Activated naive CD8-positive, alpha-beta T cell (primary cell): ENCODE results near the gene TMEM151B.
"Not testable (repeated sequence)": the region's sequence is repeated elsewhere in the genome, so short reads cannot be mapped to it uniquely, and the experiment has no call there.

ENCODE experiments used
- H3K27ac Mint-ChIP-seq: one replicate; pipeline ENCODE4 v1.8.0; 2021; ENCODE audit warnings: mixed read lengths
- H3K27me3 Mint-ChIP-seq: one replicate; pipeline ENCODE4 v1.8.0; 2021; ENCODE audit warnings: mixed read lengths
- H3K36me3 Mint-ChIP-seq: one replicate; pipeline ENCODE4 v1.8.0; 2021; ENCODE audit warnings: mixed read lengths
- H3K4me1 Mint-ChIP-seq: one replicate; pipeline ENCODE4 v1.8.0; 2021; ENCODE audit warnings: low read depth, mixed read lengths
- H3K4me3 Mint-ChIP-seq: one replicate; pipeline ENCODE4 v1.8.0; 2021; ENCODE audit warnings: mild to moderate bottlenecking, mixed read lengths
- H3K9me3 Mint-ChIP-seq: one replicate; pipeline ENCODE4 v1.8.0; 2021; ENCODE audit warnings: low read depth, mixed read lengths

The TMEM151B gene

GRCh38 chr6:44228433-44228832 is 41.8 kb upstream of the TMEM151B start:
- no peak overlapping the region for H3K4me3 Mint-ChIP-seq
- H3K27me3 Mint-ChIP-seq = no peaks in the 10 kb centered on the region
- H3K4me1 Mint-ChIP-seq = peaks cover 13% of the 10 kb centered on the region
- no peaks in the 10 kb centered on the region for H3K9me3 Mint-ChIP-seq
- peaks cover 9% of the 10 kb centered on the region for H3K36me3 Mint-ChIP-seq
- H3K27ac Mint-ChIP-seq = no peak overlapping the region

GRCh38 chr6:44228836-44229235 is 41.4 kb upstream of the TMEM151B start:
- Mint-ChIP-seq H3K4me3 (no peak overlapping the region), H3K27ac (no peak overlapping the region), H3K4me1 (peaks cover 17% of the 10 kb centered on the region), H3K9me3 (no peaks in the 10 kb centered on the region), H3K36me3 (peaks cover 9% of the 10 kb centered on the region), H3K27me3 (no peaks in the 10 kb centered on the region)

GRCh38 chr6:44229376-44230033 is 40.7 kb upstream of the TMEM151B start:
- H3K36me3 Mint-ChIP-seq = peaks cover 9% of the 10 kb centered on the region
- no peak overlapping the region for H3K4me3 Mint-ChIP-seq
- H3K27ac Mint-ChIP-seq = no peak overlapping the region
- H3K27me3 Mint-ChIP-seq = no peaks in the 10 kb centered on the region
- H3K9me3 Mint-ChIP-seq = no peaks in the 10 kb centered on the region
- peaks cover 13% of the 10 kb centered on the region for H3K4me1 Mint-ChIP-seq

- no peak overlapping the region for H3K4me3 Mint-ChIP-seq
- H3K9me3 Mint-ChIP-seq = no peaks in the 10 kb centered on the region
- peaks cover 8% of the 10 kb centered on the region for H3K4me1 Mint-ChIP-seq
- H3K27ac Mint-ChIP-seq = no peak overlapping the region
- peaks cover 9% of the 10 kb centered on the region for H3K36me3 Mint-ChIP-seq
- no peaks in the 10 kb centered on the region for H3K27me3 Mint-ChIP-seq
Measured at GRCh38 chr6:44230034-44230675, 40.1 kb upstream of the TMEM151B start.

- H3K27me3 Mint-ChIP-seq, H3K36me3 Mint-ChIP-seq, H3K9me3 Mint-ChIP-seq, H3K27ac Mint-ChIP-seq, H3K4me3 Mint-ChIP-seq, H3K4me1 Mint-ChIP-seq: not testable (repeated sequence)
Measured at GRCh38 chr6:44231426-44231825, 38.8 kb upstream of the TMEM151B start.

GRCh38 chr6:44232676-44233566 is 37.3 kb upstream of the TMEM151B start:
- no peak overlapping the region for H3K4me3 Mint-ChIP-seq
- H3K4me1 Mint-ChIP-seq = peaks cover 16% of the 10 kb centered on the region
- no peak overlapping the region for H3K27ac Mint-ChIP-seq
- no peaks in the 10 kb centered on the region for H3K27me3 Mint-ChIP-seq
- H3K36me3 Mint-ChIP-seq = peaks cover 9% of the 10 kb centered on the region
- no peaks in the 10 kb centered on the region for H3K9me3 Mint-ChIP-seq

GRCh38 chr6:44233567-44234100 is 36.6 kb upstream of the TMEM151B start:
- H3K27ac Mint-ChIP-seq = no peak overlapping the region
- H3K36me3 Mint-ChIP-seq = peaks cover 9% of the 10 kb centered on the region
- no peaks in the 10 kb centered on the region for H3K9me3 Mint-ChIP-seq
- no peak overlapping the region for H3K4me3 Mint-ChIP-seq
- peaks cover 23% of the 10 kb centered on the region for H3K4me1 Mint-ChIP-seq
- H3K27me3 Mint-ChIP-seq = no peaks in the 10 kb centered on the region

GRCh38 chr6:44234101-44235025 is 35.9 kb upstream of the TMEM151B start:
- Mint-ChIP-seq H3K27ac (no peak overlapping the region), H3K4me1 (peaks cover 26% of the 10 kb centered on the region), H3K27me3 (no peaks in the 10 kb centered on the region), H3K4me3 (no peak overlapping the region), H3K36me3 (peaks cover 9% of the 10 kb centered on the region), H3K9me3 (no peaks in the 10 kb centered on the region)

- no peak overlapping the region for H3K27ac Mint-ChIP-seq
- H3K4me1 Mint-ChIP-seq = peaks cover 26% of the 10 kb centered on the region
- no peaks in the 10 kb centered on the region for H3K9me3 Mint-ChIP-seq
- no peaks in the 10 kb centered on the region for H3K27me3 Mint-ChIP-seq
- peaks cover 9% of the 10 kb centered on the region for H3K36me3 Mint-ChIP-seq
- H3K4me3 Mint-ChIP-seq = no peak overlapping the region
Measured at GRCh38 chr6:44235269-44235668, 35.0 kb upstream of the TMEM151B start.

GRCh38 chr6:44235891-44236516 is 34.2 kb upstream of the TMEM151B start:
- Mint-ChIP-seq H3K27me3 (no peaks in the 10 kb centered on the region), H3K4me1 (peaks cover 26% of the 10 kb centered on the region), H3K4me3 (no peak overlapping the region), H3K9me3 (no peaks in the 10 kb centered on the region), H3K36me3 (peaks cover 6% of the 10 kb centered on the region), H3K27ac (peak overlapping the region; percentile 34)

GRCh38 chr6:44237021-44237812 is 33.0 kb upstream of the TMEM151B start:
- Mint-ChIP-seq H3K27me3 (no peaks in the 10 kb centered on the region), H3K4me1 (peaks cover 26% of the 10 kb centered on the region), H3K4me3 (peak overlapping the region; percentile 86), H3K36me3 (peaks cover 4% of the 10 kb centered on the region), H3K9me3 (no peaks in the 10 kb centered on the region), H3K27ac (peak overlapping the region; percentile 93)

GRCh38 chr6:44237813-44238433 is 32.3 kb upstream of the TMEM151B start:
- peak overlapping the region; percentile 93 for H3K27ac Mint-ChIP-seq
- peaks cover 26% of the 10 kb centered on the region for H3K4me1 Mint-ChIP-seq
- H3K9me3 Mint-ChIP-seq = no peaks in the 10 kb centered on the region
- H3K4me3 Mint-ChIP-seq = peak overlapping the region; percentile 86
- H3K27me3 Mint-ChIP-seq = no peaks in the 10 kb centered on the region
- H3K36me3 Mint-ChIP-seq = peaks cover 1% of the 10 kb centered on the region
